Caco-2 (cell line): ENCODE results near the gene KRT16. TPM values are rescaled to one million over a fixed set of nuclear protein-coding genes. Genes with fewer than 3 reads are reported as not detected.
A peak's percentile ranks its signal among the peaks of the same experiment; 100 is the strongest.
"Not testable (repeated sequence)": the region's sequence is repeated elsewhere in the genome, so short reads cannot be mapped to it uniquely, and the experiment has no call there.

ENCODE experiments used
- BruUV-seq: library from RNA; stranded (reverse); fragments of 400-500 nt; replicated peaks from 2 replicates; lab custom pipeline; 2021; lab: Mats Ljungman, UMichigan
- CTCF ChIA-PET: fragments of 300-600 bp; sonication (Branson Sonifier 250); formaldehyde crosslinking; loops from one replicate; lab custom pipeline; 2022; ENCODE audit warnings: antibody characterized with exemption; lab: Charles Lee
- POLR2A ChIA-PET: fragments of 300-600 bp; sonication (Branson Sonifier 250); formaldehyde crosslinking; loops from one replicate; lab custom pipeline; 2022; ENCODE audit warnings: antibody characterized with exemption; lab: Charles Lee
- DNase-seq, 2 experiments: peaks; one replicate each; pipeline versions ENCODE4 v3.0.0 to v3.0.0-alpha.2; 2020 to 2022
- H3K27me3 ChIP-seq: replicated peaks from 2 replicates; pipeline ENCODE4 v1.6.0; 2011; ENCODE audit warnings: low read length; ENCODE audit not compliant: control insufficient read depth, insufficient read depth
- H3K36me3 ChIP-seq: 2 replicates; pipeline ENCODE4 v1.5.1; 2011; ENCODE audit warnings: low read length; ENCODE audit not compliant: control insufficient read depth, insufficient read depth
- H3K4me1 ChIP-seq: fragments of 250-450 bp; sonication (Bioruptor Pico); 2 replicates; pipeline ENCODE4 v1.5.1; 2020; ENCODE audit warnings: mild to moderate bottlenecking
- H3K4me3 ChIP-seq: 2 replicates; pipeline ENCODE4 v1.5.1; 2011; ENCODE audit warnings: low read depth, mild to moderate bottlenecking, control low read depth, low read length
- H3K9me3 ChIP-seq: fragments of 250-450 bp; sonication (Bioruptor Pico); 2 replicates; pipeline ENCODE4 v1.5.1; 2020; ENCODE audit warnings: mild to moderate bottlenecking, moderate library complexity
- H3K27ac Mint-ChIP-seq: one replicate; pipeline ENCODE4 v1.8.0; 2022; ENCODE audit warnings: mixed read lengths; ENCODE audit not compliant: unreplicated experiment
- H3K27me3 Mint-ChIP-seq: one replicate; pipeline ENCODE4 v1.8.0; 2022; ENCODE audit warnings: mixed read lengths; ENCODE audit not compliant: insufficient read depth, unreplicated experiment
- H3K36me3 Mint-ChIP-seq: one replicate; pipeline ENCODE4 v1.8.0; 2022; ENCODE audit warnings: mild to moderate bottlenecking, mixed read lengths; ENCODE audit not compliant: insufficient read depth, unreplicated experiment
- H3K4me1 Mint-ChIP-seq: one replicate; pipeline ENCODE4 v1.8.0; 2022; ENCODE audit warnings: low read depth, mixed read lengths; ENCODE audit not compliant: unreplicated experiment
- H3K4me3 Mint-ChIP-seq: one replicate; pipeline ENCODE4 v1.8.0; 2022; ENCODE audit warnings: mild to moderate bottlenecking, moderate library complexity, mixed read lengths; ENCODE audit not compliant: unreplicated experiment
- H3K9me3 Mint-ChIP-seq: one replicate; pipeline ENCODE4 v1.8.0; 2022; ENCODE audit warnings: mixed read lengths; ENCODE audit not compliant: unreplicated experiment
- CTCF ChIP-seq, 2 experiments: fragments of 200-600 bp in 1 of 2; IDR thresholded peaks; 1 replicate in 1 of 2; 2 replicates in 1 of 2; pipeline versions ENCODE4 v1.5.1 to v1.8.0; 2011 to 2022; ENCODE audit warnings: antibody characterized with exemption in 1 of 2, control low read depth in 1 of 2, inconsistent platforms in 1 of 2, low read depth in 1 of 2, low read length in 1 of 2, mild to moderate bottlenecking in 1 of 2, moderate library complexity in 1 of 2; ENCODE audit not compliant: insufficient read depth in 1 of 2, severe bottlenecking in 1 of 2, unreplicated experiment in 1 of 2
- intact Hi-C: fragments of 100-400 bp; cut with micrococcal nuclease; formaldehyde crosslinking; loops from one replicate; pipeline ENCODE4 v1.10.0; 2022; ENCODE audit not compliant: unreplicated experiment
- total RNA-seq: library from RNA; stranded (reverse); gene quantifications from 2 replicates; pipeline ENCODE4 v1.2.3, GENCODE V29; 2022

Gene KRT16
- total RNA-seq, 1 experiment from 2014 or later, result not detected

- no peak overlapping the region for H3K4me3 Mint-ChIP-seq
- H3K27me3 Mint-ChIP-seq, result no peaks in the 10 kb centered on the region
- no peaks in the 10 kb centered on the region for H3K36me3 Mint-ChIP-seq
- no peak overlapping the region for H3K27ac Mint-ChIP-seq
- DNase-seq, result no peak
- Histone ChIP-seq H3K36me3 (no peaks in the 10 kb centered on the region), H3K9me3 (no peaks in the 10 kb centered on the region), H3K4me3 (no peak overlapping the region), H3K27me3 (no peaks in the 10 kb centered on the region), H3K4me1 (no peaks in the 10 kb centered on the region)
- intact Hi-C loops, result no loop called here
- CTCF ChIA-PET, result interaction anchor here (0.9 kb wide), 1 partner anchor 68 kb away, joined by 4 read pairs; no protein-coding TSS in a partner anchor
- peaks cover 8% of the 10 kb centered on the region for H3K4me1 Mint-ChIP-seq
- no peak for TF ChIP-seq CTCF (IDR thresholded peaks at IDR 0.05; ENCODE audit: insufficient read depth in 1 of 2, low read depth in 1 of 2, low read length in 1 of 2, severe bottlenecking in 1 of 2, unreplicated experiment in 1 of 2)
- POLR2A ChIA-PET, result no interaction called here
- BruUV-seq, result no TSS peak
- no peaks in the 10 kb centered on the region for H3K9me3 Mint-ChIP-seq
Measured at GRCh38 chr17:41617136-41617535, 4.6 kb upstream of the KRT16 start.

GRCh38 chr17:41616486-41616885 is 3.9 kb upstream of the KRT16 start:
- H3K27ac Mint-ChIP-seq, H3K4me3 ChIP-seq, H3K36me3 Mint-ChIP-seq, DNase-seq, H3K9me3 ChIP-seq, H3K4me1 ChIP-seq, H3K27me3 ChIP-seq, H3K27me3 Mint-ChIP-seq, POLR2A ChIA-PET, intact Hi-C loops, H3K4me1 Mint-ChIP-seq, H3K36me3 ChIP-seq, H3K9me3 Mint-ChIP-seq, BruUV-seq, H3K4me3 Mint-ChIP-seq: not testable (repeated sequence)
- CTCF ChIA-PET, result interaction anchor here (0.9 kb wide), 1 partner anchor 68 kb away, joined by 4 read pairs; no protein-coding TSS in a partner anchor

GRCh38 chr17:41615454-41615853 is 2.9 kb upstream of the KRT16 start:
- Histone ChIP-seq H3K9me3 (no peaks in the 10 kb centered on the region), H3K27me3 (no peaks in the 10 kb centered on the region), H3K36me3 (no peaks in the 10 kb centered on the region), H3K4me3 (no peak overlapping the region), H3K4me1 (no peaks in the 10 kb centered on the region)
- DNase-seq, result peak; percentile 46 to 60
- H3K27ac Mint-ChIP-seq, result no peak overlapping the region
- H3K9me3 Mint-ChIP-seq, result no peaks in the 10 kb centered on the region
- ChIA-PET POLR2A (no interaction called here), CTCF (interaction anchor here (0.9 kb wide), 1 partner anchor 33 kb away, joined by 4 read pairs; no protein-coding TSS in a partner anchor)
- H3K27me3 Mint-ChIP-seq, result no peaks in the 10 kb centered on the region
- no peak for TF ChIP-seq CTCF (IDR thresholded peaks at IDR 0.05; ENCODE audit: insufficient read depth in 1 of 2, low read depth in 1 of 2, low read length in 1 of 2, severe bottlenecking in 1 of 2, unreplicated experiment in 1 of 2)
- no TSS peak for BruUV-seq
- peaks cover 8% of the 10 kb centered on the region for H3K4me1 Mint-ChIP-seq
- H3K36me3 Mint-ChIP-seq, result no peaks in the 10 kb centered on the region
- no peak overlapping the region for H3K4me3 Mint-ChIP-seq
- intact Hi-C loops, result no loop called here

- H3K27ac Mint-ChIP-seq, H3K36me3 ChIP-seq, BruUV-seq, H3K9me3 Mint-ChIP-seq, H3K36me3 Mint-ChIP-seq, H3K4me3 Mint-ChIP-seq, H3K27me3 Mint-ChIP-seq, H3K4me3 ChIP-seq, H3K27me3 ChIP-seq, H3K4me1 Mint-ChIP-seq, H3K4me1 ChIP-seq, POLR2A ChIA-PET, intact Hi-C loops, H3K9me3 ChIP-seq, DNase-seq: not testable (repeated sequence)
- CTCF ChIA-PET, result interaction anchor here (0.9 to 1.2 kb wide), 2 partner anchors 33 to 51 kb away, joined by 3 to 4 read pairs; no protein-coding TSS in a partner anchor
Measured at GRCh38 chr17:41614767-41615166, 2.2 kb upstream of the KRT16 start.
